Measurements from ENCODE around the gene SLC12A3. TPM values are rescaled to one million over a fixed set of nuclear protein-coding genes. Genes with fewer than 3 reads are reported as not detected.
A peak's percentile ranks its signal among the peaks of the same experiment; 100 is the strongest.

Gene SLC12A3
- total RNA-seq, 2 donors from 2014 or later: not detected

DNA sequence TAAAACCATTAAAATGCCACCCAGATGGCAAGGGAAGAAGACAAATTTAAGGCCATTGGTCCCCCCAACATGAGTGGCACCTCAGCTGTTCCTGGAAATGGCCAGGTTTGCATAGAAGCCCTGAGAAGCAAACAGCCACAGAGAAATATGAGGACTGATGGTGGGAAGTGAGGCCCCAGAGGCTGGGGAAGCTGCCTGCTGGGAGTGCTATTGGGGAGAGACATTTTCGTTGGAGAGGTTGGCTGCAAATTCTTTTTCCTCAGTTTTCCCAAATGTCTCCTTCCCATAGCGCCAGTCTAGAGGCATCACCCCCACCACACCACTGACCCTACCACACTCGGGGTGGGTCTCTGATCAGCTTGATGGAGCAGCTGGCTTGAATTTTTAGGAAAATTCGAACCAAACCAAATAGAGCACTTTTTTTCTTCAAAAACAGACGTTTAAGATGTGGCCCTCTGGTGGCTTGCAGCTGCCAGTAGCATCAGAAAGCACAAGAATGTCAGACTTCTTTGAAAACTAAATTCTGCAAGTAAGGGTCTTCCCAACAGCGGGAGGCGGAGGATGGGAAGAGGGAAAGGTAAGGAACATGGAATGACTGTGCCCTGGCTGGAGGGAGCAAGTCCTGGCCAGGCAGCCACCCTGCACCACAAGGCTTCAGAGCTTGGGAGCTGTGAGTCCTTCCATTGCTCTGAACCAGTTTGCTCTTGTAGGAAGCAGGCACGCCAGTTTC, 13.2 kb upstream of the SLC12A3 start:
- DNase-seq (no peak), ATAC-seq (replicated peaks in 1 of 2) (no peak)
- H3K27ac Mint-ChIP-seq: no peak overlapping the region
- H3K9me3 Mint-ChIP-seq: no peaks in the 10 kb centered on the region
- H3K4me3 Mint-ChIP-seq: no peak overlapping the region
- H3K36me3 Mint-ChIP-seq (ENCODE audit: insufficient read depth in 2 of 2): peaks cover 0 to 1% of the 10 kb centered on the region in 2 donors
- peaks cover 33% of the 10 kb centered on the region for H3K4me1 Mint-ChIP-seq (ENCODE audit: low read depth)
- no peaks in the 10 kb centered on the region for H3K27me3 Mint-ChIP-seq (ENCODE audit: low read depth)

DNA sequence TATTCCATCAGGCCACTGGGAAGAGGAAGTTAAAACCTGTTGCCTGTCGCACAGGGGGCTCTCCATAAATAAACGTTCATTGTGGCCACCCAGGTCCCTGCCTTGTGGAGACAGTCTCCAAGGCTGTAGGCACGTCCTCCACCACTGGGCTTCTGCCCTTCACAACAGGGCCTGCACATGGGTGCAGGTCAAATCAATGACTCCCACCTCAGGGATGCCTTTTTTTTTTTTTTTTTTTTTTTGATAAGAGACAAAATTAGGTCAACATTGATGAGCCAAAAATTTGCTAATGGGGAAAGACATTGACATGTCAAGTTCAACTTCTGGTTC, 12.6 kb upstream of the SLC12A3 start:
- no peak for DNase-seq
- Mint-ChIP-seq H3K4me1 (ENCODE audit: low read depth) (peaks cover 28% of the 10 kb centered on the region), H3K27ac (no peak overlapping the region), H3K4me3 (no peak overlapping the region), H3K27me3 (ENCODE audit: low read depth) (no peaks in the 10 kb centered on the region), H3K9me3 (no peaks in the 10 kb centered on the region), H3K36me3 (ENCODE audit: insufficient read depth in 2 of 2) (peaks cover 0 to 1% of the 10 kb centered on the region in 2 donors)
- ATAC-seq (replicated peaks in 1 of 2): no peak

DNA sequence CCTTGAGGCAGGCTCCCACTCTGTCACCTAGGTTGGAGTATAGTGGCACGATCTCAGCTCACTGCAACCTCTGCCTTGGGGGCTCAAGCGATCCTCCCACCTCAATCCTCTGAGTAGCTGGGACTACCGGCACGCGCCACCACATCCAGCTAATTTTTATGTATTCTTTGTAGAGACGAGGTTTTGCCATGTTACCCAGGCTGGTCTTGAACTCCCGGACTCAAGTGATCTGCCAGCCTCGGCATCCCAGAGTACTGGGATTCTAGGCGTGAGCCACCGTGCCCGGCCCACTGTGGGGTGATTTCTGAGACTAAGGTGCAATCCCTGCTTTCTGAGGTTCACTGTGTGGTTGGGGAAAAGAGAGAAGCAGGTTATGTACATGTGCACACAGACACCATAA, 12.0 kb upstream of the SLC12A3 start:
- Mint-ChIP-seq H3K4me3 (no peak overlapping the region), H3K4me1 (ENCODE audit: low read depth) (peaks cover 22% of the 10 kb centered on the region), H3K9me3 (no peaks in the 10 kb centered on the region), H3K27me3 (ENCODE audit: low read depth) (no peaks in the 10 kb centered on the region), H3K36me3 (ENCODE audit: insufficient read depth in 2 of 2) (peaks cover 0 to under 1% of the 10 kb centered on the region in 2 donors), H3K27ac (no peak overlapping the region)
- DNase-seq (no peak), ATAC-seq (replicated peaks in 1 of 2) (no peak)

DNA sequence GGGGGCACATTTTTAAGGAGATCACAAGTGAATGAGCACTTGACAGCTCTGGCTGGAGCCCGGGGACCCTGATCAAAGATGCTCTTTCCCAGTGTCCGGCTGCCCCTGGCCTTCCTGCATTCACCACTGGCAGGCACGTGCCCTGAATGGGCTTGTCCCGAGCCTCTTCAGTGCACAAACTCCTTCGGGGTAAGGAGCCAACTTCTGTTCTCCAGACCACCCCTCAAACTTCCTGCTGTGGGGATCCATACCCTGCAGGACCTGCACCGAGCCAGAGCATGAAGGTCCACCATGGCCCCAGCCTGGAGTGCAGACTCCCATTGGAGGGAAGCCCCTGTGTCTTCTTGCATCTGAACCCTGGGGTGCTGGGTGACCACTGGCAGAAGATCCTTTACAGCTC, 9.8 kb upstream of the SLC12A3 start:
- no peak overlapping the region for H3K27ac Mint-ChIP-seq

DNA sequence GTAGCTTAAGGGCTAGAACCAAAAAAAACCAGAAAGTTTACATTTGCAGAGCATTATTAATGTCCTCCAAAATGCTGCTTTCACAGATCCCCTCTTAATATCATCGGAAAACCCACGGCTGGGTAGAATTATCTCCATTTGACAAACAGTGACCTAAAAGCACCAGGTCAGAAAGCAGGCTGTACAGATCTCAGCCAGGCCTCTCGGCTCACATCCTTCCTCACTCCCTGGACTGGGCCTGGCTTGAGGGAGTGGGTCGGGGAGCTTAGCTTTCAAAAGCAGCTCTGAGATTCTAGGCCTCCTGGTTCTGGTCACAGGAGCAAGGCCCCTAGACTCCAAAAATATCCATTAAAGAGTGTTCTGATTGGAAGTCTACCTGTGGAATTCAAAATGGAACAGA, 9.1 kb upstream of the SLC12A3 start:
- Mint-ChIP-seq H3K4me1 (ENCODE audit: low read depth) (peaks cover 20% of the 10 kb centered on the region), H3K36me3 (ENCODE audit: insufficient read depth in 2 of 2) (no peaks in the 10 kb centered on the region), H3K27ac (no peak overlapping the region), H3K4me3 (no peak overlapping the region), H3K9me3 (no peaks in the 10 kb centered on the region), H3K27me3 (ENCODE audit: low read depth) (no peaks in the 10 kb centered on the region)
- ATAC-seq (replicated peaks in 1 of 2) (no peak), DNase-seq (no peak)

More for the DNA sequence above, 9.8 kb upstream of the SLC12A3 start:
- ATAC-seq (replicated peaks in 1 of 2) (peak in 1 of 2 donors; percentile 29), DNase-seq (no peak)
- H3K27me3 Mint-ChIP-seq (ENCODE audit: low read depth): no peaks in the 10 kb centered on the region
- H3K9me3 Mint-ChIP-seq: no peaks in the 10 kb centered on the region
- H3K4me3 Mint-ChIP-seq: no peak overlapping the region
- no peaks in the 10 kb centered on the region for H3K36me3 Mint-ChIP-seq (ENCODE audit: insufficient read depth in 2 of 2)
- peaks cover 14% of the 10 kb centered on the region for H3K4me1 Mint-ChIP-seq (ENCODE audit: low read depth)

DNA sequence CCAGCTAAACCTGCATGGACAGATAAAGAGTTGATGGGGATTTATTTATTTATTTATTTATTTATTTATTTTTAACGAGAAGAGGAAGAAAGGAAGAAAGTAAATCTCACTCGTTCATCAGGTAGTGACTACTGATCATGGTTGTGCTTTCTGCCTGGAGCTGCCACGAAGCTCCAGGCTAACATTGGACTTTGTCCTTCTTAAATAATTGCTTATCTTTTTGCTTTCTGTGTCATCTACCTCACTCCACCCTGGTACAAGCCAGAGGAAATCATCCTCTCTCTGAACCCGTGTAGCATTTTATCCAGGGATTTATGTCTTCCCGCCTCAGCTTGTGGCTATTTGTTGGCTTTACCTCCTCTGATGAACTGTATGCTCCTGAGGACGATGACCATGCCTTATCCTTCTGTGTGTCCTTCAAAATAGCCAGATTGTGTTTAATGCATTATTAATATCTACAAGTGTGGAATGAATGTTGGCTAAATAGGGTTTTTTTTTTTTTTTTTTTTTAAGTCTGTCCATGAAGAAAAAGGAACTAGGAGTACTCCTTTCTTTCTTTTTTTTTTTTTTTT, 8.0 kb upstream of the SLC12A3 start:
- Mint-ChIP-seq H3K27me3 (ENCODE audit: low read depth) (no peaks in the 10 kb centered on the region), H3K4me3 (no peak overlapping the region), H3K9me3 (no peaks in the 10 kb centered on the region), H3K4me1 (ENCODE audit: low read depth) (peaks cover 25% of the 10 kb centered on the region), H3K36me3 (ENCODE audit: insufficient read depth in 2 of 2) (no peaks in the 10 kb centered on the region), H3K27ac (no peak overlapping the region)
- no peak for DNase-seq
- ATAC-seq (replicated peaks in 1 of 2): no peak

DNA sequence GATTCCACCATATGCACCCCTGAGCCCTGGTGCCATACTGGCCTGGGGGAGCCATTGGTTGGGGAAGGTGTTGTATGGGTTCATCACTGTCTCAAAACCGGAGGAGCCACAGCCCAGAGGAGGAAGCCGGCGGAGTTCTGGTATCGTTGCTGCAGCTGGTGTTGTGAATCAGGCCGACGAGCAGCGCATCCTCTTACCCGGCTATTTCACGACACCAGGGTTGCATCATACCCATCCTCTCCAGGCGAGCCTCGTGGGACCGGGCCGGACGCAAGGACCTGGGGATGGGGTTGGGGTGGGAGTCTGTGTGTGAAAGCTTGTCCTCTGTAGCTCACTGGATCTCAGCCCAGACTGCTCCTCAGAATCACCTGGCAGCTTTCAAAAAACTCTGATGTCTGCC, 6.6 kb upstream of the SLC12A3 start:
- Mint-ChIP-seq H3K4me3 (no peak overlapping the region), H3K27ac (no peak overlapping the region), H3K9me3 (no peaks in the 10 kb centered on the region), H3K36me3 (ENCODE audit: insufficient read depth in 2 of 2) (no peaks in the 10 kb centered on the region), H3K4me1 (ENCODE audit: low read depth) (peaks cover 30% of the 10 kb centered on the region), H3K27me3 (ENCODE audit: low read depth) (no peaks in the 10 kb centered on the region)
- no peak for DNase-seq
- ATAC-seq (replicated peaks in 1 of 2): no peak

DNA sequence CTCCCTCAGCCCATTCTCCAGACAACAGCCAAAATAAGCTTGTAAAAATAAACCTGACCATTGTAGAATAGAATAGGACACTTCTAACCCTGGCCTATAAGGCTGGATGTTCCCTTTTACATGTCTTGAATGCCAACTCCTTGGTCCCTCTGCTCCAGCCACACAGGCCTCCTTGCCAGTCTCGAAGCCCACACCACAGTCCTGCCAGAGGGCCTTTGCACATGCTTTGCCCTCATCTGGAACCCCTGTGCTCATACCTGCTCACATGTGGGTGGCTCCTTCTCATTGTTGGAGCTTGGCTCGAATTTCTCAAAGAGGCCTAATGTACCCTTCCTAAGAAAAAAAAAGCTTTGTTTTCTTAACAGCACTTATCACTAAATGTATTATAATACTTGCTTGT, 5.4 kb upstream of the SLC12A3 start:
- H3K27ac Mint-ChIP-seq: peak overlapping the region; percentile 83
- no peaks in the 10 kb centered on the region for H3K9me3 Mint-ChIP-seq
- H3K36me3 Mint-ChIP-seq (ENCODE audit: insufficient read depth in 2 of 2): no peaks in the 10 kb centered on the region
- DNase-seq (no peak), ATAC-seq (replicated peaks in 1 of 2) (no peak)
- peak overlapping the region in 1 of 2 donors; percentile 77 for H3K4me3 Mint-ChIP-seq
- H3K4me1 Mint-ChIP-seq (ENCODE audit: low read depth): peaks cover 30% of the 10 kb centered on the region
- H3K27me3 Mint-ChIP-seq (ENCODE audit: low read depth): no peaks in the 10 kb centered on the region

DNA sequence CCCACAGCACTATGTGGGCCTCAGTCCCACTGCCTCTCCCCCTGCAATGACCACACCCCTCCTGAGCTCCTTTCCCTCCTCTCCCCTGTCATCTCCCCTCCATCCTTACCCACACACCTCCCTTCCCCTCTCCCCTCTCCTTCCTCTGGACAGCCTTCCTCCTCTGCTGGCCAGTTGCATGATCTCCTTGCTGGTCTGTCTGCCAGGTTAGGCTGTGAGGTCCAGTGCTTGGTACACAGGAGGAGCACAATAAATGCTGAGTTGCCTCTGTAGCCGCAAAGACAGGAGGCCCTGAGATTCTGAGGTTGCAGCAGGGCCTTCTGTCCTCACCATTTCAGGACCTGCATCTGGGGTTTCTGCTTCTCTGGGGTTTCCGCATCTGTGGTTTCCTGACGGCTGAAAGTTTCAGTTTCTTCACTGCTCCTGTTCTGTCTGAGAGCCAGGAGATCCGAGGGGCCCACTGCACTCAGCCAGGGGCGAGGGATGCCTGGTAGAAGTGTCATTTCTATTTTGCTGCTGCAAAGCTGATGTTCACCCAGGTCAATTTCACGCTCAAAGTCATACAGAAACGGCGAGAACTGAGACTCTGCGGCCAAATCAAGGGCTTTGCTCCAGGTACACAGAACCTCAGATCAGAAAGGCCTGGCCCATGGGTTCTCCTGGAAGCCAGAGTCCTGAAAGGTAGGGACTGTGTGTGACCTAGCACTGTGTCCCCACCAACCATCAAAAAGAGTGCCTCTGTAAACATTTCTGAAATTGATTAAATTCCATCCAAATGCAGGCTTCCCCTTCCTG, 4.6 kb upstream of the SLC12A3 start:
- Mint-ChIP-seq H3K27me3 (ENCODE audit: low read depth) (no peaks in the 10 kb centered on the region), H3K4me3 (peak overlapping the region; percentile 65 to 77), H3K4me1 (ENCODE audit: low read depth) (peaks cover 30% of the 10 kb centered on the region)

DNA sequence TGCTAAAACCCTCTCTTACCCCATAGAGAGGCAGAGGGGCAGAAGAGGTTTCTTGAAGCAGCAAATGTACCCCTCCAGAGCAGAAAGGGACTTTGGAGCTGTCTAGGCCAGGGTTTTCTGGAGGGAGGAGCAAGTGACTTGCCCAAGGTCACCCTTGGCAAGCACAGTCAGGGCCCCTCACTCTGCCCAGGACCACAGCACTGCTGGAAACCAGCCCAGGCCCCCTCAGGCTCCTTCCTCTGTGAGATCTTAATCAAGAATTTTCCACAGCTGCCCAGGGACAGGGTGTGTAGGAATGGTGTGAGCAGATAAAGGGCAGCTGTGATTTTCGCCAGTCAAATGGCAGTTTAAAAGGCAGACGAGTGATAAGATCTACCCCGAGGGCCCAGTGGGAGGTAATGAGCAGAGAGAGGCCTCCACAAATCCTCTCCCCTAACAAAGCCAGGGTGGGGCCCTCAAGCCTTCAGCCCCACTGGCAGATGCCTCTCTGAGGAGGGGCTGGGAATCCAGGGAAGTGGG, 3.9 kb upstream of the SLC12A3 start:
- Mint-ChIP-seq H3K4me3 (no peak overlapping the region), H3K4me1 (ENCODE audit: low read depth) (peaks cover 30% of the 10 kb centered on the region), H3K27ac (peak overlapping the region; percentile 62), H3K36me3 (ENCODE audit: insufficient read depth in 2 of 2) (no peaks in the 10 kb centered on the region), H3K9me3 (no peaks in the 10 kb centered on the region), H3K27me3 (ENCODE audit: low read depth) (no peaks in the 10 kb centered on the region)
- DNase-seq (no peak), ATAC-seq (replicated peaks in 1 of 2) (peak; percentile 12 to 15)

More for the DNA sequence above, 4.6 kb upstream of the SLC12A3 start:
- no peaks in the 10 kb centered on the region for H3K36me3 Mint-ChIP-seq (ENCODE audit: insufficient read depth in 2 of 2)
- H3K9me3 Mint-ChIP-seq: no peaks in the 10 kb centered on the region
- peak; percentile 72 to 75 for ATAC-seq (replicated peaks in 1 of 2)
- peak overlapping the region; percentile 87 for H3K27ac Mint-ChIP-seq
- peak; percentile 35 to 42 for DNase-seq

DNA sequence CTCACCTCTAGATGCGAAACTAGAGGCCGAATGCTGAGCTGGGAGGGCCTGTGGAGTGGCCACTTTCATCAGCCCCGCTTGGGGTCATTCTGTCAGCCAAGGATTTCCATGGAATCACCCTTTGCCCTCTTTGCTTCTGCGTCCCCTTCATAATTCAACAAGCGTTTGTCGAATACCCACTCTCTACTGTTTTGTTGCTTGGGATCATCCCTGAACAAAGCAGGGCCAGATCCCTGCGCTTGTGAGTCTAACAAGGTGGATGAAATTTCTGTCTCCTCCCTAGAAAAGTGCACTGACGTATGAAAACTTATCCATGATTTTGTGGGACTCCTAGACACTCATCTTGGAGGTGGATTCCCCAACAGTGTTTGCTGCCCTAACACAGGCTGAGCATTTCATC, 3.3 kb upstream of the SLC12A3 start:
- H3K36me3 Mint-ChIP-seq (ENCODE audit: insufficient read depth in 2 of 2): no peaks in the 10 kb centered on the region
- no peak overlapping the region for H3K27ac Mint-ChIP-seq
- DNase-seq (no peak), ATAC-seq (replicated peaks in 1 of 2) (no peak)
- no peaks in the 10 kb centered on the region for H3K9me3 Mint-ChIP-seq
- no peak overlapping the region for H3K4me3 Mint-ChIP-seq
- H3K4me1 Mint-ChIP-seq (ENCODE audit: low read depth): peaks cover 30% of the 10 kb centered on the region
- no peaks in the 10 kb centered on the region for H3K27me3 Mint-ChIP-seq (ENCODE audit: low read depth)

DNA sequence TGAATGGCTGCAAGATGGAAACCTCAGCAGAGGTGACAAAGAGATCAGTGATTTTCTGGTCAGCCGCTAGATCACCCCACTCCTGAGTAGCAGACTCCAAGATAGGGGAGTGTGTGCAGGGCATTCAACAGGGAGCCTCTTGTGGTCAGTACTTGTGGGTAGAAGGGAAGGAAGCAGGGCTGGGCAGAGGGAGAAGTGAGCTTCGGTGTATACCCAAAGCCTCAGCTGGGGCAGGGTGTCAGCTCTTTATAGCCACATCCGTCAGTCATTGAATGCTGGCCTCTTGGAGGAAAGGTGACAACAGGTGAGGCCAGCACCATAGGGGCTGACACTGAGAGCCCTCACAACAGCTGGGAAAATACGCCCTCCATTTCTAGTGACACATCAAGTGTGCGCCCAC, 2.2 kb upstream of the SLC12A3 start:
- H3K4me3 Mint-ChIP-seq: no peak overlapping the region
- no peaks in the 10 kb centered on the region for H3K27me3 Mint-ChIP-seq (ENCODE audit: low read depth)
- H3K9me3 Mint-ChIP-seq: no peaks in the 10 kb centered on the region
- no peak for DNase-seq
- ATAC-seq (replicated peaks in 1 of 2): no peak
- peaks cover 38% of the 10 kb centered on the region for H3K4me1 Mint-ChIP-seq (ENCODE audit: low read depth)
- no peaks in the 10 kb centered on the region for H3K36me3 Mint-ChIP-seq (ENCODE audit: insufficient read depth in 2 of 2)
- H3K27ac Mint-ChIP-seq: no peak overlapping the region

DNA sequence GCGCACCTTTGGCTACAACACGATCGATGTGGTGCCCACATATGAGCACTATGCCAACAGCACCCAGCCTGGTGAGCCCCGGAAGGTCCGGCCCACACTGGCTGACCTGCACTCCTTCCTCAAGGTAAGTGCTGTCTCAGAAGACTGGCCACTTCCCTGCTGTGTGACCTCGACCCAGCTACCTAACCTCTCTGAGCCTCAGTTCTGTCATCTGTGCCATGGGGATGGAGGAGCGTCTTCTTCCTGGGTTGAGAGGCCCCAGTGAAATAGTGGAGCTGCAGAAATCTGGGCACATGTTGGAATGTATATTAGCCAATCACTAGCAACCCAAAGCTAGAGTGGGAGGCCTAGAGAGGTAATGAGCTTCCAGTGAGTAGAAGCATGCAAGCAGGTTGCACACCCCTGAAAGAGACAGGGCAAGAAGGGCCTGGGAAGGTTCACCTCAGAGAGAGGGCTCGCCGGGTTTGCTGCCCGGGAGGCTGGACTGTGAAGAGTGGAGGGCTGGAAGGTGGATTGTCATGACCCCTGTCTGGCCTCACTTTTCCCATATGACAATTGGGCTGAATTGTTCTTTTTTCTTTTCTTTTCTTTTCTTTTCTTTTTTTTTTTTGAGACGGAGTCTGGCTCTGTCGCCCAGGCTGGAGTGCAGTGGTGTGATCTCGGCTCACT, 521 bp downstream of the SLC12A3 start:
- no peak overlapping the region for H3K27ac Mint-ChIP-seq
- no peak for ATAC-seq (replicated peaks in 1 of 2)
- DNase-seq: no peak

More for the DNA sequence above, 521 bp downstream of the SLC12A3 start:
- Mint-ChIP-seq H3K27me3 (ENCODE audit: low read depth) (no peaks in the 10 kb centered on the region), H3K4me3 (no peak overlapping the region), H3K36me3 (ENCODE audit: insufficient read depth in 2 of 2) (no peaks in the 10 kb centered on the region), H3K4me1 (ENCODE audit: low read depth) (peaks cover 21% of the 10 kb centered on the region), H3K9me3 (no peaks in the 10 kb centered on the region)
